C1 segment of cervical spinal cord (tissue), 14 donors: ENCODE results near the gene NSMCE1.
"Not testable (repeated sequence)": the region's sequence is repeated elsewhere in the genome, so short reads cannot be mapped to it uniquely, and the experiment has no call there.

ENCODE experiments used
- DNase-seq, 14 donors: peaks; one replicate each; lab custom pipeline; 2025; lab: John Stamatoyannopoulos, UW

Gene NSMCE1

DNA sequence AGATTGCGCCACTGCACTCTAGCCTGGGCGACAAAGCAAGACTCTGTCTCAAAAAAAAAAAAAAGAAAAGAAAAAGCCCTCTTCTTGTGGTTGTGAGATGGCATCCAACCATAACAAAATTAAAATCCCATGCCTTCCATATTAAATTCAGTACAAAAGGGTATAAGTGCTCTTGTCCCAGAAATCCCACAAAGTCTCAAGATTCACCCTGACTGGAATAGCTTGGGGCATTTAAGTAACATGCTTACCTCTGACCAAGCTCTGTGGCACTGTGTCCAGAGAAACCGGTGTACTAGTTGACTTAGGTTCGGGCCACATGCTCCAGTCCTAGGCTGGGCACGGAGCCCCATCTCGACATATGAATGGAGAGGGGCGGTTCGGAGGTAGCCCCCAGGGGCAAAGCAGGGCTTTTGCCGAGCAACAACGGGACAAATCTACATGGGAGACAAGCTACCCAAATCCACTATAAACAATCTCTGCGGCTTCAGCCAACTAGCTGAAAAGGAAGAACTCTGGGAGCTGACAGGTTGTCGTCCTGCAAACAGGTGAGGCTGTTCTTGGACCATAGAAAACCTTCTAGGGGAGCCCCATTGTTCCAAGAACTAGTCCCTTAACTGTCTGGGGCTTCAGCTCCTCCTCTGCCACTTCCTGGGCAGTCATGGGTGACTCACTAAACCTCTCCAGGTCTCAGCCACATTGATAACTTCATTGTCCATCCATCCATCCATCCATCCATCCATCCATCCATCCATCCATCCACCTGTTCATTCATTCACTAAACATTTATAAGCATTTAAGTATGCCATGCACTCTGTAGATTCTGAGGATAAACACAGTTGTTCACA lies 34.9 kb upstream of the NSMCE1 start:
- no peak for DNase-seq

DNA sequence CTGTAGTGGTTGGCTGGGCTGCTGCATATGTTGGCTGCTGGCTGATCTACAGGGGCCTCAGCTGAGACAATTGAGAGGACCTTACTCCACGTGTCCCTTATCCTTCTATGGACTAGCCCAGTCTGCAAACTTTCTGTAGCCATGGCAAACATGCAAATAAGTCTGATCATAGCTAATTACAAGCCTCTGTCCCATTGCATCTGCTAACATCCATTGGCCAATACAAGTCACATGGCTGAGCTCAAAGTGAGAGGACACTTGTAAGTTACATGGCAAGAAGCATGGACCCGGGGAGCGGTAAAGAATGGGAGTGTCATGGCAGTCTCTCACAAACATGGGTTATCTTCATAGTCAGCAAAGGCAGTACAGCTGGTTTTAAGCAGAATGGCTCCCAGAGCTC lies 33.6 kb upstream of the NSMCE1 start:
- DNase-seq = no peak

DNA sequence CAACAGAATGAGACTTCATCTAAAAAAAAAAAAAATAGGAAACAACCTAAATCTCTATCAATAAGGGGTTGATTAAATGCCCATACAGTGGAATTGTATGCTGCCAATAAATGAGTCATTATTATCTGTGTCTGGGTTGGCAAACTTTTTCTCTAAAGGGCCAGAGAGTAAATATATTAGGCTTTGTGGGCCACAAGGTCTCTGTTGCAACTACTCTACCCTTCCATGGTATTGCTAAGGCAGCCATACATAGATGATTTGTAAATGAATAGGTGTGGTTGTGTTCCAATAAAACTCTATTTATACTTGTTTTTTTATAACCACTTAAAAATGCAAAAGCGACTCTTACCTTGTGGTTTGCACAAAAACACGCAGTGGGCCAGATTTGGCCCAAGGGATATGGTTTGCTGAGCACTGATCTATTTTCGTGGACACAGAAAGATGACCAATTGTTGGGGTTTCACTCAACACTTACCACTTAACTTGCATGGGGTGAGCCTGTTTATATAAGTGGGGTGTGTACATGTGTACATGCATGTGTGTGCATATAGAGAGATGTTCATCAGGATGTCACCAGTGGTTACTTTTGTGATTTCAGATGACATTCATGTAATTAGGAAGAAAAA lies 32.8 kb upstream of the NSMCE1 start:
- no peak for DNase-seq

DNA sequence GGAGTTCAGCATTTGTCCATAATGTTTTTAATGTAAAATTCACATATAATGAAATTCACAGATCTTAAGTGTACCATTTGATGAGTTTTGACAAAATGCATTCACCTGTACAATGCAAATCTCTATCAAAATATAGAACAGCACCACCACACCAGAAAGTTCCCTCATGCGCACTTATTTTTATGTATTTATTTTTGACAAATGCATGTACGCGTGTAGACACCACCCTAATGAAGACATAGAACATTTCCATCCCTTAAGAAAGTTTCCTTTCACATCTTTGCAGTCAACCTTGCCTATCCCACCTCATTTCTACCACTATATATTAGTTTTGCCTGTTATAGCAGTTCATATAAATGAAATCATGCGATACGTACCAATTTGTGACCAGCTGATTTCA lies 29.6 kb upstream of the NSMCE1 start:
- DNase-seq = no peak

DNA sequence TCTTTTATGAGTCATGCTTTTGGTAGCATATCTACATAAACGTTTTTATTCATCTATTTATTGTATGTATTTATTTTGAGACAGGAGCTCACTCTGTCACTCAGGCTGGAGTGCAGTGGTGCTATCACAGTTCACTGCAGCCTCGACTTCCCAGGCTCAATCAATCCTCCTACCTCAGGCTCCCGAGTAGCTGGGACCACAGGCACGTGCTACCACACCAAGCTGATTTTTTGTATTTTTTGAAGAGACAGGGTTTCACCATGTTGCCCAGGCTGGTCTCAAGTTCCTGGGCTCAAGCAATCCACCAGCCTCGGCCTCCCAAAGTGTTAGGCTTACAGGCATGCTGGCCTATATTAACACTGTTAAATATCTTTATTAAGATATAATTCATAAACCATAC lies 24.8 kb upstream of the NSMCE1 start:
- DNase-seq = no peak

DNA sequence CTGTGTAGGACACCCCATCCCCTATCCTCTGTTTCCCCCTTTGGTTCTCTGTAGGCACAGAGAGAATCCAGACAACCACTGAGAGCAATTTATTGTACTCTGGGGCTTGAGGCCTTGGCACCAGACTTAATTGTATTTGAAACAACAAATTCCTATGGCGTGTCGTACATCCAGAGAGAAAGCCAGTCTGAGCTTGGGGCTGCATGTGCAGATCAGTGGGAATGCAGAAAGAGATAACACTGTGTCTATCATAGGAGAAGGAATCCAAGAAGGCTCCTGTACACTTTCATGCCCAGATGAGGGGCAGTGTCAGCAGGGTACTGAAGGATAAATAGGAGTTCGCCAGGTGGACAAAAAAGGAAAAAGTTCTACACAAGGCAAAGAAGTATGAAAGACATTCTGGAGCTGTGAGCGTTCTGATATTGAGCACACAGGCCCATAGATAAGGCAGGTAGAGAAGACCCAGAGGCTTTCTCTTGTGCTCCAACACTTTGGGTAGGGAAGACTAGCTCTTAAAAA lies 23.2 kb upstream of the NSMCE1 start:
- no peak for DNase-seq

DNA sequence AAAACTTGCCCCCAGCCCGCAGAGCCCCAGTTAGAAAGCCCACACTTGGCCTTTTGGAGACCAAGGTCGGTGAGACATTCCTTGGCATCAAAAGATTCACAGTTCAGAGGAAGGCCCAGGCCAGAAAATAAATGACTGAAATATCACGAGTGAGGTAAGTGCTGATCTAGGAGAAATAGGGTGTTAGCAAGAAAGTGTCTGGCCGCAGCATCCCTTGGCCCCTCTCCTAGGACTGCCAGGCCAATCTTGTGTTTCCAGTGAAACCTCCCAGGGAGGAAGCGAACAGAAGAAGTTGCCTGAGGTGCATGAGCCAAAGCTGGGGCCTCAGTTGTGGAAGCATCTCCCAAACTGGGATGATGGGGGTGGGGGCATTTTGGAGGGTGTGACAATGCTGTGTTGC lies 22.5 kb upstream of the NSMCE1 start:
- no peak for DNase-seq

DNA sequence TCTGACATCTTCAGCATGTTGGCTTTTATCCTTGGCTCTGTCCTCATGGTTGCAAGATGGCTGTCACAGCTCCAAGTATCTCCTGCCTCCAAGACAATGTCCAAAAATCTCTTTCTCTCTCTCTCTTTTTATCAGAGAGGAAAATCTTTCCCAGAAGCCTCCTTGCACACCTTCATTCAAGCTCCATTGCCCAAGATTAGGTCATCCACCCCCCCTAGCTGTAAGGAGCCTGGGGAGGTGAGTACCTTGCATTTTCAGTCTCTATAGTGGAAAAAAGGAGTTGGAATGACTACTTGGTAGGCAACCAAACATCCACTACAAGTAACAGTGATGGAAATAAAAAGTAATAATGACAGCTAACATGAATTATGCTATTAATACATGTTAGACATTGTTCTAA lies 22.0 kb upstream of the NSMCE1 start:
- no peak for DNase-seq

DNA sequence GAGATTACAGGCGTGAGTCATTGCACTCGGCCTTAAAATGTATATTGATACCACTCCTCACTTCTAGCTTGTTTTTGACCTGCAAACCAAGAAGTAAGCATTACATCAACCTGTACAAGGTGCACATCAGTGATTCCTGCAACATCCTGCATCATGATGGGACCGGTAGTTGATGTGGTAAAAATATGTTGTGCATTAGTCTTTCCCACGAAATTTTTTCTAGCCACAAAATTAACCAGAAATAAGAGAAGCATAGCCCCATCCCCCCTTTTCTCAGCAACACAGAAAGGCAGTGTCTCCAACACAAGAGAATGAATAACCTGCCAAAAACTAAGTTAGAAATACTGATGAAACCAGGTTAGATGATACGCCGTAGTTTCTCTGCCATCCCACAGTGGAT lies 21.1 kb upstream of the NSMCE1 start:
- no peak for DNase-seq

DNA sequence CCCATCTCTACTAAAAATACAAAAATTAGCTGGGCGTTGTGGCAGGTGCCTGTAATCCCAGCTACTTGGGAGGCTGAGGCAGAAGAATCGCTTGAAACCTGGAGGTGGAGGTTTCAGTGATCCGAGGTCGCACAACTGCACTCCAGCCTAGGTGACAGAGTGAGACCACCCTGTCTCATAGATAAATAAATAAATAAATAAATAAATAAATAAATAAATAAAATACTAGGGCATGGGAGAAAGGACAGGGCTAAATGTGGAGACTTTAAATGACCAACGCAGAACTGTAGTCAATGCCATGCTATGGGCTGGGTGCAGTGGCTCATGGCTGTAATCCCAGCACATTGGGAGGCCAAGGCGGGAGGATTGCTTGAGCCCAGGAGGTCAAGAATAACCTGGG lies 19.7 kb upstream of the NSMCE1 start:
- DNase-seq = not testable (repeated sequence)

DNA sequence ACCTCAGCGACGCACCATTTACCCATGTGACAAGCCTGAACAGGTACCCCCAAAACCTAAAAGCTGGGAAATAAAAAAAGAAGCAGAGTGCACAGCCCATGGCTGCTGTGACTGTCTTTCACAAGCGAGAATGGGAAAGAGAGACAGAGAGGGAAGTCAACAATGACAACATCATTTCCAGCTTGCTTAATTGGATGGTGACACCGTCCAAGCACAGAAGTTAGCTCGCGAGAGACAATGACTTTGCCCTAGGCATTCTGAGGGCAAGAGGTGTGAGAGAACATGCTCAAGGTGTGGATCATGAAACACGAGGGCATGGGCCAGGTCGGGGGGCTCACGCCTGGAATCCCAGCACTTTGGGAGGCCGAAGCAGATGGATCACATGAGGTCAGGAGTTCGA lies 19.3 kb upstream of the NSMCE1 start:
- DNase-seq = no peak

DNA sequence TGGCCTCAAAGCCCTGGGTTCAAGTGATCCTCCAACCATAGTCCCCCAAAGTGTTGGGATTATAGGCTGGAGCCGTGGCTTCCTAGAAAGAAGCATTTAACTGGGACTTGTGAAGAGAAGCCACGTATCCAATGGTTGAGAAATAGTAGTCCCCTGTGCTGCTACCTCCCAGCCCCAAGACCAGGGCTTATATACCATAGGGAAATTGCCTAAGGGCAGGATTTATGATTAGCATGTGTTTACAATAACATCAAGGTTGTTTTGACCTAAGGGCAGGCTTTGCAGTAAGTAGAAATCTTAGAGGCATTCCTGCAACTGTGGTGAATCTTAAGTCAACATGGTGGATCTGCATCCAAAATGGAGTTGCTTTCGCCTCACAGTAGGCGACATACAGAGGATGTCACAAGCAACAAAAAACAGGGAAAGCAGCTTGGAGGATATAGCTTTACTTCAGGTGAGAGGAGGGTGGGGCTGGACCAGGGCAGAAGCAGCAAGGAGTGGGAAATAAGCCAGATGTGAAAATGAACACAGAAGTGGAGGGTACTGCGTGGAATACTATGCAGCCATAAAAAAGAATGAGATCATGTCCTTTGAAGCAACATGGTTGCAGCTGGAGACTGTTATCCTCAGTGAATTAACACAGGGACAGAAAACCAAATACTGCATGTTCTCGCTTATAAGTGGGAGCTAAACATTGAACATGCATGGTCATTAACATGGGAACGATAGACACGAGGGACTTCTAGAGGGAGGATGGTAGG lies 18.7 kb upstream of the NSMCE1 start:
- DNase-seq = no peak

DNA sequence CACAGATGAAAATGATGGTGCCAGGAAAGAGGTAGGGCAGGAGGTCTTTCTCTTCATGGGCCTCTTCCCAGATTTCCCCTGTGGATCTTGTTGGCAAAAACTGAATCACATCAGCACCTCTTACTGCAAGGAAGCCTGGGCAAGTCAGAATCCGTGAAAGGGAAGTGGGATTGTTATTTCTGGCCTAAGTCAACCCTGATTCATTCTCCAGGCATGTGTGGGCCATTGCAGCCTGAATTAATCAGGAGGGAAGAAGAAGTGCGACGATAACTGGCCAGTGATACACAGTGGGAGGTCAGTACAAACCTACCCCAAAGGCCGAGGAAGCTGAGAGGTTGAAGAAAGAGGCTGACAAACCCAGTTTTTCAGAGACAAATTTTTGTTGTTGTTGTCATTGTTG lies 17.9 kb upstream of the NSMCE1 start:
- peak in 5 of 14 donors; percentile 3 to 31 (median 11) for DNase-seq

DNA sequence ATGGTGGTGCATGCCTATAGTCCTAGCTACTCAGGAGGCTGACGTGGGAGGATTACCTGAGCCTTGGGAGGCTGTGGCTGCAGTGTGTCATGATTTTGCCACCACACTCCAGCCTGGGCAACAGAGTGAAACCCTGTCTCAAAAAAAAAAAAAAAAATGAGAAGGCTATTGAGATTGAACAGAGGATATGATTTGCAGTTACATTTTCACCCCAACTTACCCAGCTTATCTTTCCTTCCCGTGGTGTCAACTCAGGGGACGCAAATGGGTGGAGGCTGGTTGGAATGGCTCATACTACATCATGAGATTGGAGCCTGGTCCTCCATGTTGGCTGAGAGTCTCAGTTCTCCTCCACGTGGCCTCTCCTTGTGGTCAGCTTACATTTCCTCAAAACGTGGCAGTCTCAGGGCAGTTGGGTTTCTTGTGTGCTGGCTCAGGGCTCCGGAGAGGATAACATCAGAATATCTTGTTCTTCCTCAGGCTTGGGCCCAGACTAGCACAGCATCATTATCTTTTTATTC lies 17.2 kb upstream of the NSMCE1 start:
- peak in 6 of 14 donors; percentile 8 to 44 (median 20) for DNase-seq

DNA sequence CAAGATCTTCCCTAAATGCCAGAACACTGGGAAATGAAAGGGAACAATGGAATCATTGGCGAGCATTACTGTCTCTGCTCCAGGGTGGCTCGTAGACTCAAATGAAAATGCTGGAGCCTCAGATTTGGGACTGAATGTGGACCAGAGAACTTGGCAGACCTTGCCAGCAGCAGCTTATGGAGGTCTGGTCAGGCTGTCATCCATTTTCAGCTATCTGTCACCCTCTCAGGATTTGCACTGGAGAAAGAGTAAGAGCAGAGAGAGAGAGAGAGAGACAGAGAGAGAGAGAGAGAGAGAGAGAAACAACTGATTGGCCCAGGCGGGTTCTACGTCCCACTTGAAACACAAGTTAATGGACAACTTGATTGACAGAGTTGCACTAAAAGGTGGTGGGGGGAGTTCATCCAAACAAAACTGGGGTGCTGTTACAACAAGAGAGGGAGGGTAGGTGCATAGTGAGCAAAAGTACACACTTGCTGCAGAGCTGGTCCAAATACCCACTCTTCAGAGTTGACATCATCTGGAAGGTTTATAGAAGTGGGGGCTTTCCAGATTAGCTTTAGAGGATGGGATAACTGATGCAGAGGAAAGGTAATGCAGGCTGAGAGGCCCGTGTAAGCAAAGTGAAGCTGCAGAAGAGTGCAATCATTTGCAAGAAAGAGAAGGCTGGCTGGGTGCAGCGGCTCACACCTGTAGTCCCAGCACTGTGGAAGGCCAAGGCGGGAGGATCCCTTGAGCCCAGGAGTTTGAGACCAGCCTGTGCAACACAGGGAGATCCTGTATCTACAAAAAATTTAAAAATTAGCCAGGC lies 16.5 kb upstream of the NSMCE1 start:
- DNase-seq = peak in 3 of 14 donors; percentile 6 to 11 (median 8)

DNA sequence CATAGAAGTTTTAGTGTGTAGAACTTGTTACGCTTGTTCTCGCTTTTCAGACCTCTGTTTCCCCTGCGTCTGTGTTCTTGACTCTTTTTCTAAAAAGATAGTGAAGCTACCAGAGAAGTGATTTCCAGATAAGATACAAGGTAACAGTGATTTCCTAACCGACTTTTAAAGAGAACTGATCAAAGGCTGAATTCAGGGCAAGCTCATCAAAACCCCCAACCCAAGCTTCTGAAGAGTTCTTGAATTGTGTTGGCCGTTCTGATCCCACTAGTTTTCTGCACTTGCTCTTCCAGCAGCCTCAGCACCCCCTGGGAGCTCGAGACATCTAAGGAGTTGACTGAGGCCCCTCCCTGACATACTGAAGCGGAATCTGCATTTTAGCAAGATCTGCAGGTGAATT lies 12.7 kb upstream of the NSMCE1 start:
- DNase-seq = no peak

DNA sequence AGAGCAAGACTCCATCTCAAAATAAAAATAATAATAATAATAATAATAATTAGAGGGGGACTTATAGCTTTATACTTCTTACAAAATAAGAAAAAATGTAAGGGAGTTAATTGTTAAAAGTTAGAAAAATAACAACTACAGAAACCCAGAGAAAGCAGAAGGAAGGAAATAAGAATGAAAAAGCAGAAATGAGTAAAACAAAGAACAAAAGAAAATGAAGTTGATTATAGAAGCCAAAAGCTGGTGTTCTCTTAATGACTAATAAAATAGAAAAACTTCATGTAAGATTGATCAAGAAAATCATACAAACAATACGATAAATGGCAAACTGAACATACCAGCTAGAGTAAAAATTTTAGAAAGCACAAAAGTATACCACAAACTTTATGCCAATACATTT lies 6.8 kb upstream of the NSMCE1 start:
- no peak for DNase-seq

DNA sequence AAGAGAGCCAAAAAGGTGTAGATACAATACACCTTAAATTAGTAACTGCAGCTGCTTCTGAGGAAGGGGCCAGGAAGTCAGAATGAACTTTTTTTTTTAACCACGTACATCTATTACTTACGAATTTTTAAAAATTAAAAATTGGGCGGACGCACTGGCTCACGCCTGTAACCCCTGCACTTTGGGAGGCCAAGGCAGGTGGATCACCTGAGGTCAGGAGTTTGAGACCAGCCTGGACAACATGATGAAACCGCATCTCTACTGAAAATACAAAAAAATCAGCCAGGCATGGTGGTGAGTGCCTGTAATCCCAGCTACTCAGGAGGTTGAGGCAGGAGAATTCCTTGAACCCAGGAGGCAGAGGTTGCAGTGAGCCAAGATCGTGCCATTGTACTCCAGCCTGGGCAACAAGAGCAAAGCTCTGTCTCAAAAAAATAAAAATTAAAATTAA lies 5.9 kb upstream of the NSMCE1 start:
- not testable (repeated sequence) for DNase-seq

DNA sequence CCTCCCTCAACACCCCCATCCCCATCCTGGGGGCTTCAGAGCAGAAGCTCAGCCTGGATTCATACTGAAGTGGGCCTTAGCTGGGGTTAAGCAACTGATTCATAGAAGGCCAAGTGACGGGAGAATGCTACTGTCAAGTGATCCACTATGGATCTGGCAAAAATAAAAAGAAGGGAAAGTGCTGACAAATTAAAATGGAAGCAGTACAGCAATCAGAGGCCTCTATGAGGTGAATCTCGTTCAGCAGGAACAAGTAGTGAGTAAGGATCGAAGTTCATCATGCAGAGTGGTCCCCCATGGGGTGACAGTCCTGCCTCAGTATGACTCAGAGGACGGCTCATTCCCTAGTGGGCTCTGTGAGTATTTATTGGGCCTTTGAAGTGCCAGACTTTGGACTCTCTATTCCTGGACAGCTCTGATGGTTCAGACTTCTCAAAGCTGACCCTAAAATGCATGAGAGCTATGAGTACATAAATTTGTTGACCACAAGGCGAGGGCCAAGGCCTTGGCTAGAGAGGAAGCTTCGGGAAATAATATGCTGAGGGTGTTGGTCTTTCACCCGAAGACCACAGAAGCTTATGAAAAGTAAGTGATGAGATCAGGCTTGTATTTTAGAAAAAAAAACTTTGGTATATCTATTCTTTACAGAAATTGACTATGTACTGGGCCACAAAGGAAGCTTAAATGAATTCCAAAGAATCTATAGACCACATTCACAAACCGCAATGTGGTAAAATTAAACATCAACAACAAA lies 5.3 kb upstream of the NSMCE1 start:
- DNase-seq = no peak

DNA sequence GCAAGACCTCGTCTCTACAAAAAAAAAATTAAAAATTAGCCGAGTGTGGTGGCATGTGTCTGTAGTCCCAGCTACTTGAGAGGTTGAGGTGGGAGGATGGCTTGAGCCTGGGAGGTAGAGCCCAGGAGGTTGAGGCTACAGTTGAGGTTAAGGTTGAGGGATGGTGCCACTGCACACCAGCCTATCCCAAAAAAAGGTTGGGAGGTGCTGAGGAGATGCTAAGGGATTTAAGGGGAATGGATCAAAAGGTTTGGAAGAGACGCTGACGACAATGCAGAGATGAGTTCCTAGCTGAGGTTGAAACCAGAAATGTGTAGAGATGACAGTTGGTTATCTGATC lies 4.7 kb upstream of the NSMCE1 start:
- DNase-seq = no peak

DNA sequence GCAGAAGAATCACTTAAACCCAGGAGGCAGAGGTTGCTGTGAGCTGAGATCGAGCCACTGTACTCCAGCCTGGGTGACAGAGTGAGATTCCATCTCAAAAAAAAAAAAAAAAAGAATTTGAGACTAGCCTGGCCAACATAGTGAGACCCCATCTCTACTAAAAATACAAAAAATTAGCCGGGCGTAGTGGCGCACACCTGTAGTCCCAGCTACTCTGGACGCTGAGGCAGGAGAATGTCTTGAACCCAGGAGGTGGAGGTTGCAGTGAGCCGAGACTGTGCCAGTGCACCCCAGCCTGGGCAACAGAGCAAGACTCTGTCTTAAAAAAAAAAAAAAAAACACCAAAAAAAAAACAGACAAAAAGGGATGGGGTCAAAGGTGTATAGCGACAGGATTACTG lies 4.1 kb upstream of the NSMCE1 start:
- not testable (repeated sequence) for DNase-seq
